Measurements from ENCODE around the gene VPS26C. TPM values are rescaled to one million over a fixed set of nuclear protein-coding genes. Genes with fewer than 3 reads are reported as not detected.

Gene VPS26C
- total and polyA plus RNA-seq, 9 of the 15 experiments (the other 6 are each of a cell fraction or from before 2014, with no cell fraction given), result 32.8 to 48.7 (median 42.1) TPM

DNA sequence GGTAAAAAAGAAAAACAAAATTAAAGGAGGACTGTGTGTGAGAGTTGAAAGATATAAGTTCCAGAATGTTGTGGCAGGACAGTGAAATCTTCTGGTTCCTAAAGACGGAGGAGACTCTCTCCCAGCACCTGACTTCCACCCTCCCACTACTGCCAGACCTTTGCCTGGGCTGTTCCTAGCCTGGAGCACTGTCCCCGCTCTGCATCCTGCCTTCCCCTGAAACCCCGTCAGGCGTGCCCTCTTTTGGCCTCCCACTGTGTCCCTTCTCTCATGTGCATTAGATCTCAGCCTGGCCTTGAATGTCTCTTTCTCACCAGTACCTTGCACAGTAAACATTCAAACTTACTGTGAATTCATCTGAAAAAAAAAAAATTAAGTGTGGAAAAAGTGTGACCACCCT, 74.1 kb downstream of the VPS26C start:
- CTCF ChIA-PET (ENCODE audit: low intra/inter-chr PET ratio), result no interaction called here
- no peak for FAIRE-seq

More for the DNA sequence above, 74.1 kb downstream of the VPS26C start:
- Histone ChIP-seq H3K27me3 (ENCODE audit: control insufficient read depth in 2 of 2, insufficient read depth in 2 of 2, low read length in 2 of 2) (no peaks in the 10 kb centered on the region), H3K9me1 (ENCODE audit: control insufficient read depth, insufficient read depth, low read length) (no peaks in the 10 kb centered on the region), H3K36me3 (ENCODE audit: control insufficient read depth, insufficient read depth, low read length) (peaks cover 85% of the 10 kb centered on the region), H3K9me3 (replicated peaks; ENCODE audit: control insufficient read depth, insufficient read depth, low read depth, low read length) (no peaks in the 10 kb centered on the region), H3K79me2 (ENCODE audit: control insufficient read depth, insufficient read depth, low read length) (no peaks in the 10 kb centered on the region), H4K20me1 (replicated peaks; ENCODE audit: control insufficient read depth, insufficient read depth, low read length) (no peaks in the 10 kb centered on the region), H3K27ac (ENCODE audit: extremely low read depth, low read depth, low read length) (no peak overlapping the region), H3K4me1 (replicated peaks in 1 of 2; ENCODE audit: control insufficient read depth in 2 of 2, insufficient read depth in 2 of 2, low read length in 2 of 2) (peaks cover 0 to 2% of the 10 kb centered on the region in 2 experiments; a peak in 1 of 5 replicates), H3K9ac (ENCODE audit: insufficient read depth in 1 of 2, low read depth in 2 of 2, low read length in 2 of 2) (no peak overlapping the region), H3K4me3 (no peak overlapping the region), H3K4me2 (ENCODE audit: insufficient read depth, low read length) (no peak overlapping the region), H2AFZ (ENCODE audit: low read depth, low read length) (no peak overlapping the region)
- POLR2A ChIA-PET, result no interaction called here
- DNase-seq (ENCODE audit: extremely low read depth in 1 of 4, low spot score in 3 of 4) (no peak), ATAC-seq (no peak)
- in situ Hi-C loops (cut with MboI) (no loop called here), intact Hi-C loops (cut with micrococcal nuclease) (no loop called here)
- whole genome bisulfite sequencing (ENCODE audit: insufficient coverage, low coverage, missing lambda C conversion rate), result 64% methylated on average over 4 of the region's 4 CpGs
- BruUV-seq (replicated peaks), result no TSS peak
- TF ChIP-seq, protein P1, sequence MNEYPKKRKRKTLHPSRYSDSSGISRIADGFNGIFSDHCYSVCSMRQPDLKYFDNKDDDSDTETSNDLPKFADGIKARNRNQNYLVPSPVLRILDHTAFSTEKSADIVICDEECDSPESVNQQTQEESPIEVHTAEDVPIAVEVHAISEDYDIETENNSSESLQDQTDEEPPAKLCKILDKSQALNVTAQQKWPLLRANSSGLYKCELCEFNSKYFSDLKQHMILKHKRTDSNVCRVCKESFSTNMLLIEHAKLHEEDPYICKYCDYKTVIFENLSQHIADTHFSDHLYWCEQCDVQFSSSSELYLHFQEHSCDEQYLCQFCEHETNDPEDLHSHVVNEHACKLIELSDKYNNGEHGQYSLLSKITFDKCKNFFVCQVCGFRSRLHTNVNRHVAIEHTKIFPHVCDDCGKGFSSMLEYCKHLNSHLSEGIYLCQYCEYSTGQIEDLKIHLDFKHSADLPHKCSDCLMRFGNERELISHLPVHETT (CRISPR knock-in tag; conservative IDR thresholded peaks at IDR 0.05 in 1 of 2, IDR thresholded peaks at IDR 0.05 in 1 of 2), result no peak
- TF ChIP-seq ZNF445 (CRISPR knock-in tag; IDR thresholded peaks at IDR 0.05; ENCODE audit: low read depth), result no peak
- no peak for TF ChIP-seq ZNF644 (tag; IDR thresholded peaks at IDR 0.05; ENCODE audit: low read depth)
- no peak for TF ChIP-seq ZNF316 (IDR thresholded peaks at IDR 0.05)
- TF ChIP-seq ZNF408 (CRISPR knock-in tag; IDR thresholded peaks at IDR 0.05; ENCODE audit: low read depth), result no peak
- TF ChIP-seq, protein P2, sequence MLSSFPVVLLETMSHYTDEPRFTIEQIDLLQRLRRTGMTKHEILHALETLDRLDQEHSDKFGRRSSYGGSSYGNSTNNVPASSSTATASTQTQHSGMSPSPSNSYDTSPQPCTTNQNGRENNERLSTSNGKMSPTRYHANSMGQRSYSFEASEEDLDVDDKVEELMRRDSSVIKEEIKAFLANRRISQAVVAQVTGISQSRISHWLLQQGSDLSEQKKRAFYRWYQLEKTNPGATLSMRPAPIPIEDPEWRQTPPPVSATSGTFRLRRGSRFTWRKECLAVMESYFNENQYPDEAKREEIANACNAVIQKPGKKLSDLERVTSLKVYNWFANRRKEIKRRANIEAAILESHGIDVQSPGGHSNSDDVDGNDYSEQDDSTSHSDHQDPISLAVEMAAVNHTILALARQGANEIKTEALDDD (IDR thresholded peaks at IDR 0.05), result no peak
- TF ChIP-seq NR0B1 (IDR thresholded peaks at IDR 0.05; ENCODE audit: partially characterized antibody), result no peak
- no peak for TF ChIP-seq MYC (IDR thresholded peaks at IDR 0.05; ENCODE audit: low read depth, low read length)
- no peak for TF ChIP-seq MYC (CRISPR knock-in tag; IDR thresholded peaks at IDR 0.05; ENCODE audit: borderline replicate concordance, low read depth)
- TF ChIP-seq DMBX1 (CRISPR knock-in tag; IDR thresholded peaks at IDR 0.05; ENCODE audit: borderline replicate concordance), result no peak
- TF ChIP-seq, protein P3, sequence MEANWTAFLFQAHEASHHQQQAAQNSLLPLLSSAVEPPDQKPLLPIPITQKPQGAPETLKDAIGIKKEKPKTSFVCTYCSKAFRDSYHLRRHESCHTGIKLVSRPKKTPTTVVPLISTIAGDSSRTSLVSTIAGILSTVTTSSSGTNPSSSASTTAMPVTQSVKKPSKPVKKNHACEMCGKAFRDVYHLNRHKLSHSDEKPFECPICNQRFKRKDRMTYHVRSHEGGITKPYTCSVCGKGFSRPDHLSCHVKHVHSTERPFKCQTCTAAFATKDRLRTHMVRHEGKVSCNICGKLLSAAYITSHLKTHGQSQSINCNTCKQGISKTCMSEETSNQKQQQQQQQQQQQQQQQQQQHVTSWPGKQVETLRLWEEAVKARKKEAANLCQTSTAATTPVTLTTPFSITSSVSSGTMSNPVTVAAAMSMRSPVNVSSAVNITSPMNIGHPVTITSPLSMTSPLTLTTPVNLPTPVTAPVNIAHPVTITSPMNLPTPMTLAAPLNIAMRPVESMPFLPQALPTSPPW (CRISPR knock-in tag; IDR thresholded peaks at IDR 0.05), result no peak
- TF ChIP-seq GTF2B (IDR thresholded peaks at IDR 0.05; ENCODE audit: extremely low read depth, insufficient read length), result no peak

Measured in K562 (cell line).